Neuron (in vitro differentiated cells): ENCODE data around the gene TNS1.

Source experiments
- H2AFZ ChIP-seq: one replicate; pipeline ENCODE4 v1.6.1; 2013; ENCODE audit warnings: low read depth, mild to moderate bottlenecking, inconsistent platforms, low read length, moderate library complexity
- H3K27me3 ChIP-seq: one replicate; pipeline ENCODE4 v1.6.1; 2013; ENCODE audit warnings: low read length; ENCODE audit not compliant: insufficient read depth
- H3K36me3 ChIP-seq: one replicate; pipeline ENCODE4 v1.6.1; 2013; ENCODE audit warnings: low read length; ENCODE audit not compliant: insufficient read depth
- H3K4me1 ChIP-seq: one replicate; pipeline ENCODE4 v1.6.1; 2013; ENCODE audit warnings: low read length; ENCODE audit not compliant: insufficient read depth
- H3K4me3 ChIP-seq: 2 replicates; pipeline ENCODE4 v1.5.1; 2013; ENCODE audit warnings: mild to moderate bottlenecking, low read length, moderate library complexity
- H3K9me3 ChIP-seq: one replicate; pipeline ENCODE4 v1.6.1; 2013; ENCODE audit warnings: low read length

TNS1 gene

GRCh38 chr2:217909156-217909820, 93.5 kb downstream of the TNS1 start:
- no peak overlapping the region for H2AFZ ChIP-seq
- no peaks in the 10 kb centered on the region for H3K27me3 ChIP-seq
- no peaks in the 10 kb centered on the region for H3K9me3 ChIP-seq
- no peaks in the 10 kb centered on the region for H3K4me1 ChIP-seq
- no peak overlapping the region for H3K4me3 ChIP-seq
- H3K36me3 ChIP-seq, result no peaks in the 10 kb centered on the region

- no peaks in the 10 kb centered on the region for H3K4me1 ChIP-seq
- no peaks in the 10 kb centered on the region for H3K9me3 ChIP-seq
- no peaks in the 10 kb centered on the region for H3K27me3 ChIP-seq
- no peaks in the 10 kb centered on the region for H3K36me3 ChIP-seq
- no peak overlapping the region for H2AFZ ChIP-seq
- H3K4me3 ChIP-seq, result no peak overlapping the region
These were observed 94.3 kb downstream of the TNS1 start for GRCh38 chr2:217908544-217908943.

GRCh38 chr2:217907266-217907665, 95.5 kb downstream of the TNS1 start:
- Histone ChIP-seq H2AFZ (no peak overlapping the region), H3K4me1 (no peaks in the 10 kb centered on the region), H3K36me3 (no peaks in the 10 kb centered on the region), H3K4me3 (no peak overlapping the region), H3K9me3 (no peaks in the 10 kb centered on the region), H3K27me3 (no peaks in the 10 kb centered on the region)

GRCh38 chr2:217906798-217907197, 96.0 kb downstream of the TNS1 start:
- Histone ChIP-seq H3K4me3 (no peak overlapping the region), H2AFZ (no peak overlapping the region), H3K9me3 (no peaks in the 10 kb centered on the region), H3K36me3 (no peaks in the 10 kb centered on the region), H3K4me1 (no peaks in the 10 kb centered on the region), H3K27me3 (no peaks in the 10 kb centered on the region)

- no peak overlapping the region for H3K4me3 ChIP-seq
- H3K27me3 ChIP-seq, result no peaks in the 10 kb centered on the region
- no peaks in the 10 kb centered on the region for H3K4me1 ChIP-seq
- no peaks in the 10 kb centered on the region for H3K36me3 ChIP-seq
- H3K9me3 ChIP-seq, result no peaks in the 10 kb centered on the region
- no peak overlapping the region for H2AFZ ChIP-seq
These were observed 96.9 kb downstream of the TNS1 start for GRCh38 chr2:217905896-217906295.

- H3K4me1 ChIP-seq, result no peaks in the 10 kb centered on the region
These were observed 97.4 kb downstream of the TNS1 start for GRCh38 chr2:217905395-217905794.

GRCh38 chr2:217904614-217904965, 98.2 kb downstream of the TNS1 start:
- no peak overlapping the region for H3K4me3 ChIP-seq
- no peaks in the 10 kb centered on the region for H3K4me1 ChIP-seq
- no peaks in the 10 kb centered on the region for H3K9me3 ChIP-seq
- H3K27me3 ChIP-seq, result no peaks in the 10 kb centered on the region
- no peak overlapping the region for H2AFZ ChIP-seq
- H3K36me3 ChIP-seq, result no peaks in the 10 kb centered on the region

More at GRCh38 chr2:217905395-217905794, 97.4 kb downstream of the TNS1 start:
- Histone ChIP-seq H3K27me3 (no peaks in the 10 kb centered on the region), H3K9me3 (no peaks in the 10 kb centered on the region), H3K36me3 (no peaks in the 10 kb centered on the region), H2AFZ (no peak overlapping the region), H3K4me3 (no peak overlapping the region)

GRCh38 chr2:217903859-217904613, 98.8 kb downstream of the TNS1 start:
- Histone ChIP-seq H3K9me3 (no peaks in the 10 kb centered on the region), H3K4me3 (no peak overlapping the region), H3K4me1 (no peaks in the 10 kb centered on the region), H3K27me3 (no peaks in the 10 kb centered on the region), H2AFZ (no peak overlapping the region), H3K36me3 (no peaks in the 10 kb centered on the region)

GRCh38 chr2:217903142-217903858, 99.5 kb downstream of the TNS1 start:
- Histone ChIP-seq H3K9me3 (no peaks in the 10 kb centered on the region), H3K4me3 (no peak overlapping the region), H3K4me1 (no peaks in the 10 kb centered on the region), H3K27me3 (no peaks in the 10 kb centered on the region), H2AFZ (no peak overlapping the region), H3K36me3 (no peaks in the 10 kb centered on the region)

GRCh38 chr2:217902379-217903141, 100.2 kb downstream of the TNS1 start:
- H3K27me3 ChIP-seq, result no peaks in the 10 kb centered on the region
- no peak overlapping the region for H2AFZ ChIP-seq
- no peaks in the 10 kb centered on the region for H3K9me3 ChIP-seq
- no peaks in the 10 kb centered on the region for H3K4me1 ChIP-seq
- no peaks in the 10 kb centered on the region for H3K36me3 ChIP-seq
- H3K4me3 ChIP-seq, result no peak overlapping the region

- Histone ChIP-seq H3K36me3 (no peaks in the 10 kb centered on the region), H3K27me3 (no peaks in the 10 kb centered on the region), H3K9me3 (no peaks in the 10 kb centered on the region), H3K4me3 (no peak overlapping the region), H3K4me1 (no peaks in the 10 kb centered on the region), H2AFZ (no peak overlapping the region)
These were observed 100.9 kb downstream of the TNS1 start for GRCh38 chr2:217901835-217902378.

- H3K9me3 ChIP-seq, result no peaks in the 10 kb centered on the region
- H3K36me3 ChIP-seq, result no peaks in the 10 kb centered on the region
- no peaks in the 10 kb centered on the region for H3K4me1 ChIP-seq
- no peak overlapping the region for H2AFZ ChIP-seq
- H3K27me3 ChIP-seq, result no peaks in the 10 kb centered on the region
- H3K4me3 ChIP-seq, result no peak overlapping the region
These were observed 101.4 kb downstream of the TNS1 start for GRCh38 chr2:217901400-217901799.
